Lower lobe of right lung (tissue), 2 donors: ENCODE data around the gene OXNAD1. TPM values are rescaled to one million over a fixed set of nuclear protein-coding genes. Genes with fewer than 3 reads are reported as not detected.

Source experiments
- ATAC-seq, 2 donors: fragments of 200-7000 bp; cut with Tn5 transposase; one replicate each; pipeline ENCODE4 v1.9.1; 2020 to 2022; ENCODE audit warnings: mild to moderate bottlenecking in 2 of 2, moderate library complexity in 2 of 2
- DNase-seq: peaks from one replicate; pipeline ENCODE4 v3.0.0-alpha.2; 2020
- H3K27ac ChIP-seq: fragments of 200-600 bp; one replicate; pipeline ENCODE4 v1.8.0; 2022
- H3K27me3 ChIP-seq: fragments of 200-600 bp; one replicate; pipeline ENCODE4 v1.8.0; 2022; ENCODE audit warnings: low read depth
- H3K36me3 ChIP-seq: fragments of 200-600 bp; one replicate; pipeline ENCODE4 v1.8.0; 2022; ENCODE audit warnings: mild to moderate bottlenecking
- H3K4me1 ChIP-seq: fragments of 200-600 bp; one replicate; pipeline ENCODE4 v1.8.0; 2022
- H3K4me3 ChIP-seq: fragments of 200-600 bp; one replicate; pipeline ENCODE4 v1.8.0; 2022; ENCODE audit warnings: mild to moderate bottlenecking
- H3K9me3 ChIP-seq: fragments of 200-600 bp; one replicate; pipeline ENCODE4 v1.8.0; 2022
- CTCF ChIP-seq: fragments of 200-600 bp; IDR thresholded peaks from one replicate; pipeline ENCODE4 v1.8.0; 2022; ENCODE audit warnings: antibody characterized with exemption, mild to moderate bottlenecking
- intact Hi-C: fragments of 100-400 bp; cut with DNase I; formaldehyde crosslinking; loops from one replicate; pipeline ENCODE4 v1.11.0; 2022
- total RNA-seq: library from RNA; stranded (reverse); fragmentation: NEBNext Ultra II Directional; extraction: Animal tissue kit (Norgen Biotek cat#: 25700); gene quantifications from one replicate; pipeline ENCODE4 v1.2.1, GENCODE V29; 2021
- donor health status: DM: no; HTN: yes; CAD: no; lungs with severe emphysema.

OXNAD1 gene
- total RNA-seq, 1 donor from 2014 or later: 13.1 TPM

GRCh38 chr3:16279010-16279801 is 14.2 kb downstream of the OXNAD1 start:
- no peak for DNase-seq
- intact Hi-C loops: no loop called here
- Histone ChIP-seq H3K4me3 (no peak overlapping the region), H3K27ac (no peak overlapping the region), H3K36me3 (peaks cover 13% of the 10 kb centered on the region), H3K4me1 (no peaks in the 10 kb centered on the region), H3K9me3 (no peaks in the 10 kb centered on the region), H3K27me3 (no peaks in the 10 kb centered on the region)
- ATAC-seq: peak in 1 of 2 donors; percentile 38
- no peak for TF ChIP-seq CTCF

- no peaks in the 10 kb centered on the region for H3K4me1 ChIP-seq
- intact Hi-C loops: no loop called here
- no peak for DNase-seq
- ATAC-seq: no peak
- no peaks in the 10 kb centered on the region for H3K27me3 ChIP-seq
- no peak for TF ChIP-seq CTCF
- H3K36me3 ChIP-seq: peaks cover 4% of the 10 kb centered on the region
- H3K4me3 ChIP-seq: no peak overlapping the region
- no peaks in the 10 kb centered on the region for H3K9me3 ChIP-seq
- no peak overlapping the region for H3K27ac ChIP-seq
Measured at GRCh38 chr3:16280671-16281070, 15.7 kb downstream of the OXNAD1 start.

- Histone ChIP-seq H3K36me3 (peaks cover 7% of the 10 kb centered on the region), H3K9me3 (no peaks in the 10 kb centered on the region), H3K4me3 (no peak overlapping the region), H3K27me3 (no peaks in the 10 kb centered on the region), H3K4me1 (no peaks in the 10 kb centered on the region), H3K27ac (no peak overlapping the region)
- intact Hi-C loops: no loop called here
- no peak for ATAC-seq
- no peak for DNase-seq
- no peak for TF ChIP-seq CTCF
Measured at GRCh38 chr3:16284633-16285032, 19.6 kb downstream of the OXNAD1 start.

GRCh38 chr3:16286161-16286560 is 21.1 kb downstream of the OXNAD1 start:
- Histone ChIP-seq H3K4me3 (peak overlapping the region; percentile 33), H3K27ac (peak overlapping the region; percentile 59), H3K36me3 (peaks cover 7% of the 10 kb centered on the region), H3K9me3 (no peaks in the 10 kb centered on the region), H3K4me1 (peaks cover 14% of the 10 kb centered on the region), H3K27me3 (no peaks in the 10 kb centered on the region)
- ATAC-seq (peak; percentile 37 to 65), DNase-seq (no peak)
- no peak for TF ChIP-seq CTCF
- intact Hi-C loops: no loop called here

GRCh38 chr3:16286751-16287543 is 21.9 kb downstream of the OXNAD1 start:
- DNase-seq: no peak
- no peaks in the 10 kb centered on the region for H3K27me3 ChIP-seq
- peak overlapping the region; percentile 59 for H3K27ac ChIP-seq
- no peak for ATAC-seq
- H3K36me3 ChIP-seq: peaks cover 7% of the 10 kb centered on the region
- no peaks in the 10 kb centered on the region for H3K9me3 ChIP-seq
- intact Hi-C loops: no loop called here
- H3K4me3 ChIP-seq: peak overlapping the region; percentile 33
- peaks cover 17% of the 10 kb centered on the region for H3K4me1 ChIP-seq
- no peak for TF ChIP-seq CTCF
